ENCODE results near the gene LRP11.

The LRP11 gene

DNA sequence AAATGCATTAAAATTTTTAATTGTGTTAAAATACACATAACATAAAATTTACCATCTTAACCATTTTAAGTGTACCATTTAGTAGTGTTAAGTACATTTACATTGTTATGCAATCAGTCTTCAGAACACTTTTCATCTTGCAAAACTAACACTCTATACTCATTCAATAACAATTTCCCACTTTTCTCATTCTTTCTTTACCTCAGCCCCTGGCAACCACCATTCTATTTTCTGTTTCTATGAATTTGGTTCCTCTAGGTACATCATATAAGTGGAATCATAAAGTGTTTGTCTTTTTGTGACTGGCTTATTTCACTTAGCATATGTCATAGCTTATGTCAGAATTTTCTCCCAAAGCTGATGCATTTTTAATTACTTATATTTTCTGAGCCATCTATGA is 82.4 kb downstream of the LRP11 start:
- no peak for DNase-seq (ENCODE audit: low spot score)

DNA sequence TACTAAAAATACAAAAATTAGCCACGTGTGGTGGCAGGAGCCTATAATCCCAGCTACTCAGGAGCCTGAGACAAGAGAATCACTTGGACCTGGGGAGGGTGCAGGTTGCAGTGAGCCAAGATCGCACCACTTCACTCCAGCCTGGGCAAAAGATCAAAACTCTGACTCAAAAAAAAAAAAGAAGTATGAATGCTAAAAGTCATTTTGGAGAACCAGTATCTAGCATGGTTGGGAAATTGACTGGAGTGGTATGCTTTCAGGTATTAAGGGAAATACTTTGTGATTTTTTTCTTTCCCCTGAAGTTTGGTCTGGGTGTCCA is 84.6 kb downstream of the LRP11 start:
- DNase-seq (ENCODE audit: low spot score) = no peak

DNA sequence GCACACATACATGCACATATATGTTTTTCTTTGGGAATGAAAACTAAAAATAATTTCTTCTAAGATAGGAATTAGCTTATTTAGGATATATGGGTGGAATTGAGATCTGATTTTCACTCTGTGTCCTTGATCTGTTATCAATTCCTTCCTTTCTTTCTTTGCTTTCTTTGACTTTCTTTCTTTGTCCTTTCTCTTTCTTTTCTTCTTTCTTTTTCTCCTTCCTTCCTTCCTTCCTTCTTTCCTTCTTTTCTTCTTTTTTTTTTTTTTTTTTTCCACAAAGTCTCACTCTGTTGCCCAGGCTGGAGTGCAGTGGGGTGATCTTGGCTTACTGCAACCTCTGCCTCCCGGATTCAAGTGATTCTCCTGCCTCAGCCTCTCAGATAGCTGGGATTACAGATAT is 86.5 kb downstream of the LRP11 start:
- no peak for DNase-seq (ENCODE audit: low spot score)

DNA sequence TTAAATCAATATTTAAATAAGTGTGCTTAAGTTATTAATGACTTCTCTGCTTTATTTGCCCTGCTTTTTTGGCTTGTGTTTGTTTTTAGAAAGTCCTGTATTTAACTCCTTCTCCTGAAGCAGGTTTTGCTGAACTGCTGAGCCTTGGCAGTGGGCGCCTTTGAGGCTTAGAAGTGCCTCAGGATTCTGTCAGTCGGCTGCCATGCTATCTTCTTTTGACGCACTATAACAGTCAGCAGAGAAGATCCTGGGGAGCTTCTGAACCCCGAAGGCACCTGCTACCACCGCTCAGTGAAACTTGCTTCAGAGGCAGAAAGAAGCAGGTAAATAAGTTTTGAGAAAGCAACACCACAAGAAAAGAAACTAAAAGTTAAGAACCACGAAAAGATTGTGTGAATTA is 92.2 kb downstream of the LRP11 start:
- DNase-seq (ENCODE audit: low spot score) = no peak

DNA sequence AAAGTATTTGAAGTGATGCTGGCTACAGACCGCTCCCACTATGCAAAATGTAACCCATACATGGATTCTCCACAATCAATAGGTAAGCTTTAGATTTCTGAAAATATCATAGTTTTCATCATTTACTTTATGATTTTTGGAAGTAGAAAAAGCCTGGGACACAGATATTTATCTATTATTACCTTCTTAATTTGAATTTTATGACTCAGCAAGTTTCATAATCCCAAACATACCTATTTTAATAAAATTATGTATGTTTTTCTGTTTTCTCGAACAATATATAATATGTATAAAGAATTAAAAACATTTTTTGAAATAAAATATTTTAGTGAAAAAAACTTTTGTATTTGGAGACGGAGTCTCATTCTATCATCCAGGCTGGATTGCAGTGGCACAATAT is 93.0 kb downstream of the LRP11 start:
- DNase-seq (ENCODE audit: low spot score) = no peak

DNA sequence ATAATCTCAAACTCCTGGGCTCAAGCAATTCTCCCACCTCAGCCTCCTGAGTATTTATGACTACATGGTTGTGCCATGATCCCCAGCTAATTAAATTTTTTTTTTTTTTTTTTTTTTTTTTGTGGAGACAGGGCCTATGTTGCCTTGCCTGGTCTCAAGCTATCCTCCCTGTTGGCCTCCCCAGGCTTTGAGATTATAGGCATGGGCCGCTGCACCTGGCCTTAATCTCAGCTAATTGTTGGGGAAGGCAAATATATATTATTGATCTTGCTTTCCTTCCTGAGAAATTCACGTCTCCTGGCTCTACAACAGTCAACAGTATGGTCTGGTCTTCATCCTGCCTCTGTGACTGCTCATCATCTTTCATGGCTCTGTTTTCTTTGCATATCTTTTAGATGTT is 94.5 kb downstream of the LRP11 start:
- DNase-seq (ENCODE audit: low spot score) = no peak
